ENCODE measurements around the gene MMRN2.

- TF ChIP-seq RAD21 (IDR thresholded peaks at IDR 0.05 in 1 of 2, conservative IDR thresholded peaks at IDR 0.05 in 1 of 2; ENCODE audit: low read depth in 2 of 2, low read length in 2 of 2) (no peak), JUN (IDR thresholded peaks at IDR 0.05; ENCODE audit: low read depth, low read length) (no peak), POLR2AphosphoS5 (IDR thresholded peaks at IDR 0.05; ENCODE audit: low read depth, low read length) (no peak), CTCF (IDR thresholded peaks at IDR 0.05; ENCODE audit: control extremely low read depth in 1 of 3, insufficient read depth in 1 of 3, low read depth in 1 of 3, low read length in 3 of 3) (no peak), POLR2A (IDR thresholded peaks at IDR 0.05; ENCODE audit: control extremely low read depth in 1 of 2, low read depth in 2 of 2, low read length in 2 of 2) (no peak), SP1 (IDR thresholded peaks at IDR 0.05; ENCODE audit: low read depth, low read length) (no peak), EZH2 (IDR thresholded peaks at IDR 0.05; ENCODE audit: low read depth, low read length, severe bottlenecking) (no peak), CHD1 (IDR thresholded peaks at IDR 0.05; ENCODE audit: low read depth, low read length) (no peak), TCF12 (IDR thresholded peaks at IDR 0.05; ENCODE audit: low read depth, low read length) (no peak), EGR1 (IDR thresholded peaks at IDR 0.05; ENCODE audit: borderline replicate concordance, low read depth, low read length) (no peak), CEBPB (IDR thresholded peaks at IDR 0.05; ENCODE audit: low read depth, low read length) (no peak), GABPA (IDR thresholded peaks at IDR 0.05; ENCODE audit: borderline replicate concordance, insufficient read depth, low read length) (no peak)
These were observed 17.1 kb upstream of the MMRN2 start for GRCh38 chr10:86974484-86974883.
